22Rv1 (cell line): ENCODE measurements around the gene SUGCT.

Experiments
- ZFX ChIP-seq: fragments of 450-650 bp; IDR thresholded peaks from 2 replicates; pipeline ENCODE4 v1.6.1; 2017; ENCODE audit warnings: antibody characterized with exemption, borderline replicate concordance
- TF ChIP-seq, protein P1 (sequence below): fragments of 450-650 bp; IDR thresholded peaks from 2 replicates; pipeline ENCODE4 v1.5.1; 2017; ENCODE audit warnings: mild to moderate bottlenecking

DNA sequence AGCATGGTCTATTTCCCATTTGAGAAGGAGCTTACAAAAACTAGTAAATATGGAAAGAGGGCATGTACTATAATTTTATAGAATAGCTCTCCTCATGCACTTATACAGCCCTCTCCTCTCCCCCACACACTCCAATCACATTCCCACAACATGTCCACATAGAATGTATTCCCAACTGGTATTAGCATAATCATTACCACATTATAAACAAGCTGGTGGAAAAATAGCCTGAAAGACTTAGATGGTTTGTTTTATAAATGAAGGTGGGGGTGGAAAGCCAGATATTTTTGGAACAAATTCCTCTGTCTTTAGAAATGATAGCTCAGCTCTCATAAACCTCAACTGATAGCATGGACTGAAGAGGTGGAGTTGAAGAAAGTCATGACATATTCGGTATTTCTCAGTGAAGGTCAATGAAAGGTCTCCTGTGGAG, 410.1 kb downstream of the SUGCT start:
- TF ChIP-seq, protein P1, sequence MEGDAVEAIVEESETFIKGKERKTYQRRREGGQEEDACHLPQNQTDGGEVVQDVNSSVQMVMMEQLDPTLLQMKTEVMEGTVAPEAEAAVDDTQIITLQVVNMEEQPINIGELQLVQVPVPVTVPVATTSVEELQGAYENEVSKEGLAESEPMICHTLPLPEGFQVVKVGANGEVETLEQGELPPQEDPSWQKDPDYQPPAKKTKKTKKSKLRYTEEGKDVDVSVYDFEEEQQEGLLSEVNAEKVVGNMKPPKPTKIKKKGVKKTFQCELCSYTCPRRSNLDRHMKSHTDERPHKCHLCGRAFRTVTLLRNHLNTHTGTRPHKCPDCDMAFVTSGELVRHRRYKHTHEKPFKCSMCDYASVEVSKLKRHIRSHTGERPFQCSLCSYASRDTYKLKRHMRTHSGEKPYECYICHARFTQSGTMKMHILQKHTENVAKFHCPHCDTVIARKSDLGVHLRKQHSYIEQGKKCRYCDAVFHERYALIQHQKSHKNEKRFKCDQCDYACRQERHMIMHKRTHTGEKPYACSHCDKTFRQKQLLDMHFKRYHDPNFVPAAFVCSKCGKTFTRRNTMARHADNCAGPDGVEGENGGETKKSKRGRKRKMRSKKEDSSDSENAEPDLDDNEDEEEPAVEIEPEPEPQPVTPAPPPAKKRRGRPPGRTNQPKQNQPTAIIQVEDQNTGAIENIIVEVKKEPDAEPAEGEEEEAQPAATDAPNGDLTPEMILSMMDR, result no peak
- TF ChIP-seq ZFX, result no peak
